ENCODE data around the gene RPL39.
A peak's percentile ranks its signal among the peaks of the same experiment; 100 is the strongest.
"Not testable (repeated sequence)": the region's sequence is repeated elsewhere in the genome, so short reads cannot be mapped to it uniquely, and the experiment has no call there.

RPL39 gene

GRCh38 chrX:119791437-119792231 is at the start of gene RPL39:
TSS of gene RPL39 (minus strand) at chrX:119791630. CDS start at chrX:119791576, 54 bp downstream.
- peak; percentile 77 for DNase-seq

DNA sequence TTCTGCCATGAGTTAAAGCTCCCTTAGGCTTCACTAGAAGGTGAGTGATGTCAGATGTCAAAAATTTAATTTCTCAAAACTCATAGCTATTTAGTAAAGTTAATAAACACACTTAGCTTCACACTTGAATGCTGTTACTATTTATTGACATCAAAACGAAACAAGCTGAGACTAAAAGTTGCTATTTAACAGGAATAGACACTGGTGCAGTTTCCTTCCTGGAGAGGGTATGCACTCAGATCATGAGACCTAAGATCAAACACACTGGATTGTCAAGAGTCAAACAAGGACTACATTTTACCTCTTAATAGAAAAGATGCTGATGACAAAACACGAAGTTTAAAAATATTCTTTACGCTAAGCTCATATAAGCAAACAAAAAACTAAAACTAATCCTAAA is 42.5 kb upstream of the RPL39 start:
- DNase-seq = no peak

DNA sequence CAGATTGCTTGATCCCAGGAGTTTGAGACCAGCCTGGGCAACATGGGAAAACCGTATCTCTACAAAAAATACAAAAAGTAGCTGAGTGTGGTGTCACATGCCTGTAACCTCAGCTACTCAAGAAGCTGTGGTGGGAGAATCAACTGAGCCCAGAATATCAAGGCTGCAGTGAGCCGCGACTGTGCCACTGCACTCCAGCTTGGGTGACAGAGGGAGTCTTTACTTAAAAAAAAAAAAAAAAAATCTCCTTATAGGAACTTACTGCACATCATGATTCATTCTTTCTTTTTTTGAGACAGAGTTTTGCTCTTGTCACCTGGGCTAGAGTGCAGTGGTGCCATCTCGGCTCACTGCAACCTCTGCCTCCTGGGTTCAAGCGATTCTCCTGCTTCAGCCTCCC is 37.0 kb upstream of the RPL39 start:
- no peak for DNase-seq

DNA sequence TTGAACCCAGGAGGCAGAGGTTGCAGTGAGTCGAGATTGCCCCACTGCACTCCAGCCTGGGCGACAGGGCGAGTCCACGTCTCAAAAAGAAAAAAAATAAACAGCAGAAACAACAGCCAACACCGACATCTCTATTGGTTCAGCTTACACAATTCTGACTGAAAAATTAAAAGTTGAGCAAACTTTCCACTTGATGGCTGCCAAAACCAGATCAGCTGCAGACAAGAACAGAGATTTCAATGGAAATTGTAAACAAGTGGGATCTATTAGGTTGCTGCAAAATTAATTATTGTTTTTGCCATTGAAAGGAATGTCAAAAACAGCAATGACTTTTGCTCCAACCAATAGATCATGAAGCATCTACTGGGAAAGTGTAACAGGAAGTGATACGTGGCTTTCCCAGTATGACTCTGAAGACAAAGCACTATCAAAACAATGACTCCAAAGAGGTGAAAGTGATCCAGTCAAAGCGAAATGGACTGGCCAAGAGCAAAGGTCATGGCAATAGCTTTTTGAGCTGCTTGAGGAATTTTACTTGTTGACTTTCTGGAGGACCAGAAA is 35.0 kb upstream of the RPL39 start:
- DNase-seq = no peak

DNA sequence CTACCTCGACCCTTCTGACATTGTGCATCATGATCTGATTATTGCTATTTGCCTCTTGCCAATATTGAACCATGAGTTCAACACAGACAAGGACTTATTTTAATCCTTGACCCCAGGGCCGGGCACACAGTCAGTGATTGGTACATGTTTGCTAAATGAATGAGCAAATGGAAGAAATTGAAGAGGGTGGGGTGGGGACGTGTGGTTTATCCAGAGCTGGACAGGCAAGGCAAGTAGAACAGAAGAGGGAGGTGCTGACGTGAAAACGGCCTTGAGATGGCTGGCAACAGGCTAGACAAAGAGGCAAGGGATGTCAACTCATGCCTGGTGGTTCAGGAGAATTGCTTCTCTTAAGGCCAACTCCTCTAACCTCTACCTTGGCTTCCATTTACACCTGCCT is 32.8 kb upstream of the RPL39 start:
- DNase-seq = not testable (repeated sequence)

GRCh38 chrX:119821703-119822102 is 30.3 kb upstream of the RPL39 start:
- not testable (repeated sequence) for DNase-seq

DNA sequence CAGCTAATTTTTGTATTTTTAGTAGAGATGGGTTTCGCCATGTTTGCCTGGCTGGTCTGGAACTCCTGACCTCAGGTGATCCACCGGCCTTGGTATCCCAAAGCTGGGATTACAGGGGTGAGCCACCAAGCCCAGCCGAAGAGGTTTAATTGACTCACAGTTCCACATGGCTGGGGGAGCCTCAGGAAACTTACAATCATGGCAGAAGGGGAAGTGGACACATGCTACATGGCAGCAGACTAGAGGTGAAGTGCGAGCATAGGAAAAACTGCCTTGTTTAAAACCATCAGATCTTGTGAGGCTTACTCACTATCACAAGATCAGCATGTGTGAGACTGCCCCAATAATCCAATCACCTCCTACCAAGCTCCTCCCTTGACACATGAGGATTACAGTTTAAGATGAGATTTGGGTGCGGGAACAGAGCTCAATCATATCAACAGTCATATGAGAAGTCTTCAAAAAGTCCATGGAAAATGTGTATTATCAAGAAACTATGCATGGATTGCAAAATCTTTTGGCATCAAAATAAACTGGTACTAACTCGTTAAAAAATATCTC is 25.8 kb upstream of the RPL39 start:
- DNase-seq = no peak

- no peak for DNase-seq
These were observed 24.9 kb upstream of the RPL39 start for GRCh38 chrX:119816300-119816699.

DNA sequence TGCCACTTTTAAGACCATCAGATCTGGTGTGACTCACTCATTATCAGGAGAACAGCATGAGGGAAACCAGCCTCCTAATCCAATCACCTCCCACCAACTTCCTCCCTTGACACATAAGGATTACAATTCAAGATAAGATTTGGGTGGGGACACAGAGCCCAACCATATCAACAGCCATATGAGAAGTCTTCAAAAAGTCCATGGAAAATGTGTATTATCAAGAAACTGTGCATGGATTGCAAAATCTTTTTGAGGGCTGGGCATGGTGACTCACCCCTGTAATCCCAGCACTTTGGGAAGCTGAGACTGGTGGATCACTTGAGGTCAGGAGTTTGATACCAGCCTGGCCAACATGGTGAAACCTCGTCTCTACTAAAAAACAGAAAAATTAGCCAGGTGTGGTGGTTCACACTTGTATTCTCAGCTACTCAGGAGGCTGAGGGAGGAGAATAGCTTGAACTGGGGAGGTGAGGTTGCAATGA is 17.8 kb upstream of the RPL39 start:
- no peak for DNase-seq

GRCh38 chrX:119808461-119808860 is 17.0 kb upstream of the RPL39 start:
- not testable (repeated sequence) for DNase-seq

DNA sequence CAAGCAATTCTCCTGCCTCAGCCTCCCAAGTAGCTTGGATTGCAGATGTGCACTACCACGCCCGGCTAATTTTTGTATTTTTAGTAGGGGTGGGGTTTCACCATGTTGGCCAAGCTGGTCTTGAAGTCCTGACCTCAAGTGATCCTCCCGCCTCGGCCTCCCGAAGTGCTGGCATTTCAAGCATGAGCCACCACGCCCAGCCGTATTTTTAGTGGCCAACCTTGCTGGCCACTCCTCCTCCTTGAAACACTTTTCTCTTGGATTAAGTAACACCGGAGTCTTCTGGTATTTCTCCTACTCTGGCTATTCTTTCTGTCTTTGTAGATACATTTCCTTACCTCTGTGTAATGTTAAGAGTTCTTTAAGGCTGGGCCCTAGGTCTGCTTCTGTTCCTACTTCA is 11.1 kb upstream of the RPL39 start:
- DNase-seq = no peak

- DNase-seq = no peak
These were observed 10.1 kb upstream of the RPL39 start for GRCh38 chrX:119801253-119802221.

DNA sequence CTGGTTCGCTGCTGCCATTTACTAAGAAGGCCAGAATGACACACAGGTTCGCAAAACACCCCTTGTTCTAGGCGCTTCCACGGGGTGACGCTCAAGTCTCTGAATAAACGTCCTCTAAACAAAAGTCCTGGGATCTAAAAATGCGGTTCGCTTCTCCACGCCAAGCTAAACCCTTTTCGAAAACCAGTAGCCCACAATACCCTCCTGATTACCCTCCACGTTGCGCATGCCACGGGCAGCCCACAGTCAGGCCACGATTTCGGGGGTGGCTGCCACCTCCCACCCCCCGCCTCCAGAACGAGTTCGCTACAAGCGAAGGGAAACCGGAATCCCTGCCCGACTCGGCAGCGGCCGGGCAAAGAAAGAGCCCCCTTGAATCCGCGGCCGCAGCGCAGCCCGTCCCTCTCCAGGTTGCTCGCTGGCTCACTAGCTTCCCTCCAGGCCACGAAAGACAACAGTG is 423 bp downstream of the RPL39 start:
- peak; percentile 42 for DNase-seq

- DNase-seq = peak; percentile 52
These were observed 6.5 kb downstream of the RPL39 start for GRCh38 chrX:119784747-119785446.

GRCh38 chrX:119783026-119783425 is 8.4 kb downstream of the RPL39 start:
- no peak for DNase-seq

DNA sequence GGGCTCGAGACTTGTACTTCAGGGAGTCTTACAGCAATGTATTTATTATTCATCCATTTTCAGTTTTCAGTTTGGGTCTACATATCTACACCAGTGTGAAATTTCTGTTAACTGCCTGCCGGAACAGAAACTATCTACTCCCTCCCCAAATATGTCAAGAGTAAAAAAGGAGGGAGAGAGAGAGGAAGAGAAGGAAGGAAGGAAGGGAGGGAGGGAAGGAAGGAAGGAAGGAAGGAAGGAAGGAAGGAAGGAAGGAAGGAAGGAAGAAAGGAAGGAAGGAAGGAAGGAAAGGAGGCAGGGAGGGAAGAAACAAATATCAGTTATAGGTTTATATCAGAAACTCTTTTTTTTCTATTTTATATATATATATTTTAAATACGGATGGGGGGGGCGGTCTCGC is 12.6 kb downstream of the RPL39 start:
- DNase-seq = no peak

GRCh38 chrX:119775517-119776238 is 15.8 kb downstream of the RPL39 start:
- DNase-seq = no peak

GRCh38 chrX:119769388-119769787 is 22.0 kb downstream of the RPL39 start:
- DNase-seq = not testable (repeated sequence)

DNA sequence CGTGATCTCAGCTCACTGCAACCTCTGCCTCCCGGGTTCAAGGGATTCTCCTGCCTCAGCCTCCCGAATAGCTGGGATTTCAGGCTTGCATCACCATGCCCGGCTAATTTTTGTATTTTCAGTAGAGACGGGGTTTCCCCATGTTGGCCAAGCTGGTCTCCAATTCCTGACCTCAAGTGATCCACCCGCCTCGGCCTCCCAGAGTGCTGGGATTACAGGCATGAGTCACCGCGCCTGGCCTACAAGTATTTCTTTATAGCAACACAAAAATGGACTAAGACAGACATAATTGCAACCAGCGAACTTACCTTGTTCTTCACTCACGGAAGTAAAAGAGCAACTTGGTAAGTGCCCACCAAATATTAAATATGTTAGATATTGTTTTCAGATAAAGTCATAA is 23.0 kb downstream of the RPL39 start:
- DNase-seq = not testable (repeated sequence)

DNA sequence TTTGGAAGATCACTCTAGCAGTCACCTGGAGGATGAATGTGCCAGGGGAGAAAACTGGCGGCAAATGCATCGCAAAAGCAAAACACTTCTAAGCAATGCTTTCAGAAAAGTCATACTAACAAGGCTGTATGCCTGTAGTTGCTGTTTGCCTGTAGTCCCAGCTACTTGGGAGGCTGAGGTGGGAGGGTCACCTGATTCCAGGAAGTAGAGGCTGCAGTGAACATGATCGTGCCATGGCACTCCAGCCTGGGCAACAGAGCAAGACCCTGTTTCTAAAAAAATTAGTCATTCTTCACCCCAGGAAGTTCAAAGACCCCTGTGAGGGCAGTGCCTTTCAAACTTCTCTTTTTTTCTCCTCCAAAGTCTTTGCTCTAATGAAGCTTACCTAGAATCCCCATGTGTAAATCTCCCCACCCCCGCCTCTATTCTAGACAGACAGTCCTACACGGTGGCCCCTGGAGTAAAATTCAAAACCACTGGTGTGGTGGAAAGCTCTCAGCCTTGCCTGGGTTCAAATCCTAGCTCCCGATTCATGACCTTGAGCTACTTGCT is 27.5 kb downstream of the RPL39 start:
- DNase-seq = no peak

GRCh38 chrX:119763181-119763580 is 28.2 kb downstream of the RPL39 start:
- no peak for DNase-seq

All from activated CD8-positive, alpha-beta memory T cell treated with anti-CD3 and anti-CD28 coated beads, Interleukin-2, amount 50 U/mL, for 4 hours (primary cell).